HFFc6 (cell line): ENCODE data around the gene IL13RA2. TPM values are rescaled to one million over a fixed set of nuclear protein-coding genes. Genes with fewer than 3 reads are reported as not detected.

Experiments
- DNase-seq: peaks from one replicate; pipeline ENCODE4 v3.0.0-alpha.2; 2018
- H3K27ac Mint-ChIP-seq: 2 replicates; pipeline ENCODE4 v1.8.0; 2020; ENCODE audit warnings: mild to moderate bottlenecking, mixed read lengths
- H3K27me3 Mint-ChIP-seq: 2 replicates; pipeline ENCODE4 v1.8.0; 2021; ENCODE audit warnings: mild to moderate bottlenecking, moderate library complexity, mixed read lengths; ENCODE audit not compliant: insufficient read depth
- H3K36me3 Mint-ChIP-seq: 2 replicates; pipeline ENCODE4 v1.8.0; 2021; ENCODE audit warnings: low read depth, mixed read lengths
- H3K4me1 Mint-ChIP-seq: 2 replicates; pipeline ENCODE4 v1.8.0; 2020; ENCODE audit warnings: low read depth, mixed read lengths
- H3K4me3 Mint-ChIP-seq: 2 replicates; pipeline ENCODE4 v1.8.0; 2020; ENCODE audit warnings: mild to moderate bottlenecking, moderate library complexity, mixed read lengths
- H3K9me3 Mint-ChIP-seq: 2 replicates; pipeline ENCODE4 v1.8.0; 2020; ENCODE audit warnings: mild to moderate bottlenecking, mixed read lengths
- total RNA-seq, 6 experiments: library from RNA; stranded (reverse); fragmentation: NEBNext Ultra II Directional; extraction: Animal tissue kit (Norgen Biotek cat#: 25700); gene quantifications; 2 replicates in 1 of 6; 3 replicates in 5 of 6; pipeline ENCODE4 v1.2.3, GENCODE V29; 2021
- TF ChIP-seq, protein P1 (sequence below): fragments of 200-600 bp; sonication (generic); IDR thresholded peaks from 2 replicates; pipeline ENCODE4 v1.5.0; 2021; ENCODE audit warnings: antibody characterized with exemption, mild to moderate bottlenecking

Gene IL13RA2
- total RNA-seq, 6 experiments from 2014 or later = 6.6 to 9.5 (median 7.3) TPM

DNA sequence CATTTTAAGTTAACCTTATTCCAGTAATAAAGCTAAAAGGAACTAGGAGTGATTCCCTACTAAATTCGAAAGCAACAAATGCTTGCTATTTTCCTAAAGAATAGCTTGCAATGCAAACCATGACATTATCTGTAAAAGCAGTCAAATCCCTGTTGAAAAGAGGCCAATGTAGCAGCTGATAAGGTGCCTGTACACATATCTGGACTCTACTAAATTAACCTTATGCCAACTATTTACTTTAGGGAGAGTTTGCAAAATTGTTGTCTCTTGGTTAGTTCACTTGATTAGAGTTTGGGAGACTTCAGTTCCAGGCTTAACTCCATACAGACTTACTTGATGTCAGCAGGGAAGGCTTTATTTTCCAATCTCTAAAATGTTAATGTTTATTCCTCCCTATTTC is 6.0 kb downstream of the IL13RA2 start:
- no peaks in the 10 kb centered on the region for H3K27me3 Mint-ChIP-seq
- H3K27ac Mint-ChIP-seq = no peak overlapping the region
- H3K4me3 Mint-ChIP-seq = no peak overlapping the region
- H3K36me3 Mint-ChIP-seq = peaks cover 10% of the 10 kb centered on the region; the same call in 1 of the 2 replicates
- no peaks in the 10 kb centered on the region for H3K9me3 Mint-ChIP-seq
- DNase-seq = no peak
- peaks cover 27% of the 10 kb centered on the region for H3K4me1 Mint-ChIP-seq
- TF ChIP-seq, protein P1, sequence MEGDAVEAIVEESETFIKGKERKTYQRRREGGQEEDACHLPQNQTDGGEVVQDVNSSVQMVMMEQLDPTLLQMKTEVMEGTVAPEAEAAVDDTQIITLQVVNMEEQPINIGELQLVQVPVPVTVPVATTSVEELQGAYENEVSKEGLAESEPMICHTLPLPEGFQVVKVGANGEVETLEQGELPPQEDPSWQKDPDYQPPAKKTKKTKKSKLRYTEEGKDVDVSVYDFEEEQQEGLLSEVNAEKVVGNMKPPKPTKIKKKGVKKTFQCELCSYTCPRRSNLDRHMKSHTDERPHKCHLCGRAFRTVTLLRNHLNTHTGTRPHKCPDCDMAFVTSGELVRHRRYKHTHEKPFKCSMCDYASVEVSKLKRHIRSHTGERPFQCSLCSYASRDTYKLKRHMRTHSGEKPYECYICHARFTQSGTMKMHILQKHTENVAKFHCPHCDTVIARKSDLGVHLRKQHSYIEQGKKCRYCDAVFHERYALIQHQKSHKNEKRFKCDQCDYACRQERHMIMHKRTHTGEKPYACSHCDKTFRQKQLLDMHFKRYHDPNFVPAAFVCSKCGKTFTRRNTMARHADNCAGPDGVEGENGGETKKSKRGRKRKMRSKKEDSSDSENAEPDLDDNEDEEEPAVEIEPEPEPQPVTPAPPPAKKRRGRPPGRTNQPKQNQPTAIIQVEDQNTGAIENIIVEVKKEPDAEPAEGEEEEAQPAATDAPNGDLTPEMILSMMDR = no peak

DNA sequence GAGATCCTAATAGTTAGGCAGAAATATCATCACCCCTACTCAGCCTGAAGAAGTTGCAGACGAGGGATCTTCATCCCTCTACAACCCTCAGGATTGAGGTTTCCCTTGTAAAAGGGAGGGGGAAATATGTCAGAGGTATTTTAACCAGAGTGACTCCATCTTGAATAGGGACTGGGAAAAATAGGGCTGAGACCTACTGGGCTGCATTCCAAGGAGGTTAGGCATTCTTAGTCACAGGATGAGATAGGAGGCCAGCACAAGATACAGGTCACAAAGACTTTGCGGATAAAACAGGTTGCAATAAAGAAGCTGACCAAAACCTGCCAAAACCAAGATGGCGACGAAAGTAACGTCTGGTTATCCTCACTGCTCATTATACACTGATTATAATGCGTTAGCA is 17.5 kb downstream of the IL13RA2 start:
- no peak for DNase-seq
- TF ChIP-seq, protein P1 = no peak

DNA sequence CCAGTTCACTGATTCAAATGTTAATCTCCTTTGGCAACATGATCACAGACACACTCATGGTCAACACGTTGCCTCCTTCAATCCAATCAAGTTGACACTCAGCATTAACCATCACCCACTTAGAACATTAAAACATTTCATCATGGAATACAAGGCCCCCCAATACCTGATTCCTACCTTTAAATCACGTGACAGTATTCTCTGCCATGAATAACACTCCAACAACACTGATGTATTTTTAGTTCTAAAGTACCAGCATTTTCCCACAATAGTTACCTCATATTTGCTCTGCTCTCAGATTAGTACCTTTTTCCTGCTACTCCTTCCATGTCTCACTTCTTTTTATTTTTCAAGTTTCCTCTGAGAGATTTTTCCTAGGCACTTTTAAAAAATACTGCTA is 19.6 kb downstream of the IL13RA2 start:
- TF ChIP-seq, protein P1 = no peak
- Mint-ChIP-seq H3K9me3 (no peaks in the 10 kb centered on the region), H3K4me3 (no peak overlapping the region), H3K4me1 (0 out of 2 replicates have a peak, but pooled peaks cover 6% of the 10 kb centered on the region), H3K27ac (no peak overlapping the region), H3K36me3 (no peaks in the 10 kb centered on the region; the same call in 1 of the 2 replicates), H3K27me3 (no peaks in the 10 kb centered on the region)
- DNase-seq = no peak

More for the DNA sequence above, 17.5 kb downstream of the IL13RA2 start:
- H3K27ac Mint-ChIP-seq = no peak overlapping the region
- H3K4me1 Mint-ChIP-seq = 0 out of 2 replicates have a peak, but pooled peaks cover 6% of the 10 kb centered on the region
- no peaks in the 10 kb centered on the region for H3K9me3 Mint-ChIP-seq
- no peaks in the 10 kb centered on the region for H3K27me3 Mint-ChIP-seq
- H3K36me3 Mint-ChIP-seq = no peaks in the 10 kb centered on the region; the same call in none of the 2 replicates
- no peak overlapping the region for H3K4me3 Mint-ChIP-seq

DNA sequence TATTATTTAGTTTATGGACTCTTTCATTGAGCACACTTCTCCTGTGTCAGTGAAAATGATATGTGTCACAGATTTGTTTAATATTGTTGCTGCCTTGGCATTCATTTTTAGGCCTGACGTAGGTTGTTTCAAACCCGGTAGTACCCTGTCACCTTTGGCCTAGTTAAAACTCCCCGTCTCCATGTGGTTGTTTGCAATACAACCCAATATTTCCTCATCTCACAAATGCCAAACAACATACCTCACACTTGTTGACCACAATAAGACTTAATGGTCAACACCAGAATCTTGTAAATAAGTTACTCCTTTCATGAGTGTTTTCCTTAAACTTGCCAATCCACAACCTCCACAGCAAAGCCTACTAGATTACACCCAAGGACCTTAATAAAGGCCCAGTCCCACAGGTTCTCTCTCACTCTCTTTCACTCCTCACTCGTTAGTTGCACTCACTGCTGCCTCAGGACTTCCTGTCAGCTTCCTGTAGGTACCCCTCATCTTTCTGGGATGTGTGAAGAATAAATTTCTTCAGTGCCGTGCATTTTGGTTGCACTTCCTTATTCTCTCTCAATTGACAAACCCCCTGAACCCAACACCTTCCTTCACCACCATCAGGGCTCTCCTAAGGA is 31.3 kb downstream of the IL13RA2 start:
- TF ChIP-seq, protein P1 = no peak
- H3K27me3 Mint-ChIP-seq = no peaks in the 10 kb centered on the region; the same call in none of the 2 replicates
- H3K4me3 Mint-ChIP-seq = no peak overlapping the region
- H3K9me3 Mint-ChIP-seq = no peaks in the 10 kb centered on the region
- H3K36me3 Mint-ChIP-seq = no peaks in the 10 kb centered on the region
- no peak for DNase-seq
- peaks cover 5% of the 10 kb centered on the region; the same call in 1 of the 2 replicates for H3K4me1 Mint-ChIP-seq
- no peak overlapping the region for H3K27ac Mint-ChIP-seq

DNA sequence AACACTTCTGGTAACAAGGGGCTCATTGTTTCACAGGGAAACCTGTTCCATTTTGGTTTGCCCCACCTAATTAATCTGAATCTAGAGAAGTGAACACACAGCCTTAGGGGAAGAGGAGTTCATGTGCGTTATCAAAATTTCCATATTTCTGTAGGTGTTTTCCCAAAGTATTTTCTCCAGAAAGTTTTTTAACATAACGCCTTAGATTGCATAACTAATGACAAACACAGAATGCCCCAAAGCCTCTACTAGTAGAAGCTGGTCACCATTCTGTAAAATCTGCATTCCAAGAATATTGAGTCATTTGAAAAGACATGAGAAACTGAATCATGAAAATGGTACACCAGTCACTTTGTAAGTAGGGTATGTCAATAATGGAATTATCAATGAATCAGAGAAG is 41.1 kb downstream of the IL13RA2 start:
- Mint-ChIP-seq H3K27ac (no peak overlapping the region), H3K9me3 (no peaks in the 10 kb centered on the region), H3K27me3 (no peaks in the 10 kb centered on the region), H3K36me3 (no peaks in the 10 kb centered on the region), H3K4me1 (peaks cover 31% of the 10 kb centered on the region), H3K4me3 (no peak overlapping the region)
- TF ChIP-seq, protein P1 = no peak
- DNase-seq = peak; percentile 58
